ENCODE data around the gene MED4.

DNA sequence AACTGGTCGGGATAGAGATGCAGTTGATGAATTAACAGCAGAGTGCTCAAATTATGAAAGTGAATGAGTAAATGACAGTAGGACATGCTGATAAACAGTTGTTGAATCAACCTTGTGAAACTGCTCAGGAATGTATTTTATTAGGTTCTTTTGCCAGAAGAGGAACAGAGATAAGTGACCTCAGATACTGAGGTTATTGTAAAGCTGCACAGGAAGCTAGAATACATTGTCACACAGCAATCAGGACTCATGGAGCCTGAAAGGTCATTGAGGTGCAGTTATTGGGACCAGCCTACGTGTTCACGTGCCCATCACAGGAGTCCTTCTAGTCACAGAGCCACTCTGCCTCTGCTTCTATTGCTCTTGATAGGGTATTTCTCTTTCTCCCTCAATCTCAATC, 47.5 kb upstream of the MED4 start:
- no peak for TF ChIP-seq POLR2A (IDR thresholded peaks at IDR 0.05; ENCODE audit: low read depth, low read length)
- no peak for TF ChIP-seq POLR2AphosphoS5 (IDR thresholded peaks at IDR 0.05; ENCODE audit: low read depth, low read length)
- no peak for TF ChIP-seq TAF1 (IDR thresholded peaks at IDR 0.05; ENCODE audit: borderline replicate concordance, low read depth, low read length)

Measured in GM12892 (cell line).